ENCODE measurements around the gene EFHD2. TPM values are rescaled to one million over a fixed set of nuclear protein-coding genes. Genes with fewer than 3 reads are reported as not detected.

EFHD2 gene
- total and polyA plus RNA-seq, 2 of the 8 experiments (the other 6 are each of a cell fraction or from before 2014, with no cell fraction given), result 24.4 to 25.1 TPM

DNA sequence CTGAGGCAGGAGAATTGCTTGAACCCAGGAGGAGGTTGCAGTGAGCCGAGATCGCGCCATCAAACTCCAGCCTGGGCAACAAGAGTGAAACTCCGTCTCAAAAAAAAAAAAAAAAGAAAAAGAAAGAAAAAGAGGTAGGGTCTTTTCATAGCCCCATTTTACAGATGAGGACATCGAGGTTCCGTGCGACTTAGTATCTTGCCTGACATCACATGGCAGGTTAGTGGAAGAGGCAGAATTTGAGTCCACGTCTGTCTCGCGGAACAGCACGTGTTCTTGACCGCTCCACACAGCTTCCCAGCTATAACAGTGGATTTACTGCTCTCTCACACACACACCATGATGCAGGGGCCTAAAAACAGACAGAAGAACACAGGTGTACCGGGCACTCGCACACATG is 29.6 kb downstream of the EFHD2 start:
- H3K4me1 ChIP-seq (replicated peaks in 1 of 4; ENCODE audit: control insufficient read depth in 3 of 4, insufficient read depth in 4 of 4, low read length in 3 of 4), result no peaks in the 10 kb centered on the region; a peak in 1 of 7 replicates
- no peaks in the 10 kb centered on the region for H3K36me3 ChIP-seq (ENCODE audit: control insufficient read depth in 2 of 4, insufficient read depth in 4 of 4, low read length in 3 of 4)
- no peaks in the 10 kb centered on the region for H3K9me3 ChIP-seq (ENCODE audit: insufficient read depth in 2 of 2, low read depth in 1 of 2, low read length in 1 of 2)
- no peak overlapping the region for H2AFZ ChIP-seq (ENCODE audit: low read length)
- no peak overlapping the region for H4K8ac ChIP-seq (ENCODE audit: extremely low read depth, insufficient read depth, low read length)
- H2BK12ac ChIP-seq (ENCODE audit: low read depth, low read length), result no peak overlapping the region
- H3K4me2 ChIP-seq (ENCODE audit: insufficient read depth in 1 of 2, low read depth in 2 of 2, low read length in 2 of 2), result no peak overlapping the region
- H4K20me1 ChIP-seq (replicated peaks in 1 of 2; ENCODE audit: control insufficient read depth in 1 of 2, insufficient read depth in 2 of 2, low read length in 2 of 2), result peaks cover 0 to 2% of the 10 kb centered on the region in 2 experiments
- DNase-seq (ENCODE audit: low read depth in 1 of 2, low spot score in 2 of 2) (no peak), FAIRE-seq (no peak)
- no peak overlapping the region for H4K5ac ChIP-seq (ENCODE audit: insufficient read length, low read depth, low read length)
- H2BK20ac ChIP-seq (ENCODE audit: low read length), result no peak overlapping the region
- ChIA-PET CTCF (ENCODE audit: partially characterized antibody) (interaction anchor here (0.9 to 1.0 kb wide), 2 partner anchors 9 to 11 kb away, joined by 3 to 4 read pairs; no protein-coding TSS in a partner anchor), POLR2A (ENCODE audit: partially characterized antibody) (no interaction called here)
- no peak overlapping the region for H3K9ac ChIP-seq (replicated peaks in 1 of 4; ENCODE audit: extremely low read depth in 1 of 4, low read depth in 3 of 4, low read length in 3 of 4)
- H3K23ac ChIP-seq (ENCODE audit: insufficient read length), result no peak overlapping the region
- no peak overlapping the region for H3K4ac ChIP-seq (replicated peaks; ENCODE audit: insufficient read length, low read depth, low read length)
- TF ChIP-seq CBX8 (IDR thresholded peaks at IDR 0.05; ENCODE audit: borderline replicate concordance, low read depth, low read length), result no peak
- no peak for TF ChIP-seq GABPA (IDR thresholded peaks at IDR 0.05; ENCODE audit: borderline replicate concordance, insufficient read depth, low read length)
- TF ChIP-seq, protein P1, sequence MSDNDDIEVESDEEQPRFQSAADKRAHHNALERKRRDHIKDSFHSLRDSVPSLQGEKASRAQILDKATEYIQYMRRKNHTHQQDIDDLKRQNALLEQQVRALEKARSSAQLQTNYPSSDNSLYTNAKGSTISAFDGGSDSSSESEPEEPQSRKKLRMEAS (IDR thresholded peaks at IDR 0.05), result no peak
- no peak for TF ChIP-seq TEAD4 (IDR thresholded peaks at IDR 0.05; ENCODE audit: low read depth, low read length)
- no peak overlapping the region for H2AK5ac ChIP-seq (ENCODE audit: low read depth, low read length)
- H3K56ac ChIP-seq (replicated peaks; ENCODE audit: insufficient read length, low read depth, low read length), result no peak overlapping the region
- H3K27ac ChIP-seq (ENCODE audit: low read depth, low read length), result no peak overlapping the region
- H3K27me3 ChIP-seq (replicated peaks in 1 of 4; ENCODE audit: control insufficient read depth in 3 of 4, extremely low read depth in 1 of 4, insufficient read depth in 3 of 4, low read length in 3 of 4), result no peaks in the 10 kb centered on the region
- H4K91ac ChIP-seq (replicated peaks; ENCODE audit: insufficient read length, low read length), result no peak overlapping the region
- H3K18ac ChIP-seq (ENCODE audit: extremely low read depth, low read length), result no peak overlapping the region
- H2BK15ac ChIP-seq (ENCODE audit: low read length), result no peak overlapping the region
- H2BK120ac ChIP-seq (replicated peaks; ENCODE audit: low read depth, low read length), result no peak overlapping the region
- no peaks in the 10 kb centered on the region for H3K79me1 ChIP-seq (ENCODE audit: low read depth, low read length)
- H3K23me2 ChIP-seq (ENCODE audit: low read depth, low read length), result peaks cover 2% of the 10 kb centered on the region; the same call in 1 of the 2 replicates
- 96% methylated on average over 14 of the region's 14 CpGs; no CpG with 5 or more reads in 1 of the 2 experiments for WGBS, 2 experiments (ENCODE audit: extremely low coverage in 1 of 2, insufficient coverage in 1 of 2, insufficient read length in 1 of 2, insufficient replicate concordance in 2 of 2, low coverage in 1 of 2, low lambda C conversion rate in 2 of 2, missing lambda C conversion rate in 1 of 2)
- H2BK5ac ChIP-seq (ENCODE audit: low read depth, low read length), result no peak overlapping the region
- no peak overlapping the region for H3K14ac ChIP-seq (ENCODE audit: insufficient read length)
- no peaks in the 10 kb centered on the region for H3K79me2 ChIP-seq (ENCODE audit: control insufficient read depth in 1 of 2, insufficient read depth in 2 of 2, low read length in 2 of 2)
- no peak overlapping the region for H3K4me3 ChIP-seq (ENCODE audit: extremely low read depth in 1 of 4, insufficient read depth in 2 of 4, low read depth in 3 of 4, low read length in 4 of 4)

Measured in H1 (cell line).